ENCODE data around the gene TUBA1C.

DNA sequence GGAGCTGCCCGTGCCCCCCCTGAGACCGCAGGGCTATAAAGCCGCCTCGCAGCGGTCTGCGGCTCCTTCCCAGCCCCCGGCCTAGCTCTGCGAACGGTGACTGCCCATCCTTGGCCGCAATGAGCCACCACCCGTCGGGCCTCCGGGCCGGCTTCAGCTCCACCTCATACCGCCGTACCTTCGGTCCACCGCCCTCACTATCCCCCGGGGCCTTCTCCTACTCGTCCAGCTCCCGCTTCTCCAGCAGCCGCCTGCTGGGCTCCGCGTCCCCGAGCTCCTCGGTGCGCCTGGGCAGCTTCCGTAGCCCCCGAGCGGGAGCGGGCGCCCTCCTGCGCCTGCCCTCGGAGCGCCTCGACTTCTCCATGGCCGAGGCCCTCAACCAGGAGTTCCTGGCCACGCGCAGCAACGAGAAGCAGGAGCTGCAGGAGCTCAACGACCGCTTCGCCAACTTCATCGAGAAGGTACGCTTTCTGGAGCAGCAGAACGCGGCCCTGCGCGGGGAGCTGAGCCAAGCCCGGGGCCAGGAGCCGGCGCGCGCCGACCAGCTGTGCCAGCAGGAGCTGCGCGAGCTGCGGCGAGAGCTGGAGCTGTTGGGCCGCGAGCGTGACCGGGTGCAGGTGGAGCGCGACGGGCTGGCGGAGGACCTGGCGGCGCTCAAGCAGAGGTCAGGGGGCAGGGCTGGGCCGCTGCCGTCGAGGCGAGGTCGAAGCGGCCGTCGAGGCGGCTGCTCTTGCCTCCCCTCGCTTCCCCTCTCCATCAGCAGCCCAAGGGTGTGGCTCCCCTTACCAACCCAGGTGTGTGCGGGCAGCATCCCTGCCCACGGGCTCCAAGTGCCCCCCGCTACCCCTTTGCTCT is 30.4 kb downstream of the TUBA1C start, which contains the start of gene PRPH:
- TF ChIP-seq, protein P1, sequence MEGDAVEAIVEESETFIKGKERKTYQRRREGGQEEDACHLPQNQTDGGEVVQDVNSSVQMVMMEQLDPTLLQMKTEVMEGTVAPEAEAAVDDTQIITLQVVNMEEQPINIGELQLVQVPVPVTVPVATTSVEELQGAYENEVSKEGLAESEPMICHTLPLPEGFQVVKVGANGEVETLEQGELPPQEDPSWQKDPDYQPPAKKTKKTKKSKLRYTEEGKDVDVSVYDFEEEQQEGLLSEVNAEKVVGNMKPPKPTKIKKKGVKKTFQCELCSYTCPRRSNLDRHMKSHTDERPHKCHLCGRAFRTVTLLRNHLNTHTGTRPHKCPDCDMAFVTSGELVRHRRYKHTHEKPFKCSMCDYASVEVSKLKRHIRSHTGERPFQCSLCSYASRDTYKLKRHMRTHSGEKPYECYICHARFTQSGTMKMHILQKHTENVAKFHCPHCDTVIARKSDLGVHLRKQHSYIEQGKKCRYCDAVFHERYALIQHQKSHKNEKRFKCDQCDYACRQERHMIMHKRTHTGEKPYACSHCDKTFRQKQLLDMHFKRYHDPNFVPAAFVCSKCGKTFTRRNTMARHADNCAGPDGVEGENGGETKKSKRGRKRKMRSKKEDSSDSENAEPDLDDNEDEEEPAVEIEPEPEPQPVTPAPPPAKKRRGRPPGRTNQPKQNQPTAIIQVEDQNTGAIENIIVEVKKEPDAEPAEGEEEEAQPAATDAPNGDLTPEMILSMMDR (IDR thresholded peaks at IDR 0.05): no peak
- TF ChIP-seq POLR2AphosphoS5 (IDR thresholded peaks at IDR 0.05): no peak
- TF ChIP-seq POLR2A (IDR thresholded peaks at IDR 0.05; ENCODE audit: low read depth): no peak
